ENCODE results near the gene MRPS25. TPM values are rescaled to one million over a fixed set of nuclear protein-coding genes. Genes with fewer than 3 reads are reported as not detected.

MRPS25 gene
- polyA plus RNA-seq, 3 donors = 23.7 to 60.7 (median 24.6) TPM

GRCh38 chr3:15053541-15053940 is 11.6 kb downstream of the MRPS25 start:
- Histone ChIP-seq H4K20me1 (ENCODE audit: insufficient read depth, low read length) (peaks cover 44% of the 10 kb centered on the region), H2AFZ (ENCODE audit: insufficient read depth, low read depth, low read length, poor library complexity, severe bottlenecking) (no peak overlapping the region), H3K36me3 (replicated peaks in 1 of 2; ENCODE audit: control insufficient read depth in 1 of 2, insufficient read depth in 2 of 2, low read length in 2 of 2) (peaks cover 63 to 82% of the 10 kb centered on the region in 2 donors), H3K4me3 (replicated peaks in 1 of 3; ENCODE audit: low read depth in 2 of 3, low read length in 3 of 3) (no peak overlapping the region), H3K4me2 (replicated peaks; ENCODE audit: extremely low read depth, low read length, poor library complexity, severe bottlenecking) (no peak overlapping the region), H3K9me3 (replicated peaks in 1 of 2; ENCODE audit: control insufficient read depth in 1 of 2, insufficient read depth in 1 of 2, low read length in 2 of 2) (no peaks in the 10 kb centered on the region), H3K4me1 (ENCODE audit: control insufficient read depth in 1 of 2, insufficient read depth in 2 of 2, low read length in 2 of 2) (no peaks in the 10 kb centered on the region), H3K9ac (ENCODE audit: insufficient read depth, low read length, poor library complexity, severe bottlenecking) (no peak overlapping the region), H3K27ac (ENCODE audit: low read depth in 1 of 2, low read length in 2 of 2) (no peak overlapping the region), H3K79me2 (ENCODE audit: insufficient read depth, low read length) (peaks cover 28% of the 10 kb centered on the region), H3K27me3 (ENCODE audit: control insufficient read depth in 2 of 2, insufficient read depth in 2 of 2, low read length in 2 of 2) (no peaks in the 10 kb centered on the region)
- no peak for DNase-seq
- TF ChIP-seq, protein P1, sequence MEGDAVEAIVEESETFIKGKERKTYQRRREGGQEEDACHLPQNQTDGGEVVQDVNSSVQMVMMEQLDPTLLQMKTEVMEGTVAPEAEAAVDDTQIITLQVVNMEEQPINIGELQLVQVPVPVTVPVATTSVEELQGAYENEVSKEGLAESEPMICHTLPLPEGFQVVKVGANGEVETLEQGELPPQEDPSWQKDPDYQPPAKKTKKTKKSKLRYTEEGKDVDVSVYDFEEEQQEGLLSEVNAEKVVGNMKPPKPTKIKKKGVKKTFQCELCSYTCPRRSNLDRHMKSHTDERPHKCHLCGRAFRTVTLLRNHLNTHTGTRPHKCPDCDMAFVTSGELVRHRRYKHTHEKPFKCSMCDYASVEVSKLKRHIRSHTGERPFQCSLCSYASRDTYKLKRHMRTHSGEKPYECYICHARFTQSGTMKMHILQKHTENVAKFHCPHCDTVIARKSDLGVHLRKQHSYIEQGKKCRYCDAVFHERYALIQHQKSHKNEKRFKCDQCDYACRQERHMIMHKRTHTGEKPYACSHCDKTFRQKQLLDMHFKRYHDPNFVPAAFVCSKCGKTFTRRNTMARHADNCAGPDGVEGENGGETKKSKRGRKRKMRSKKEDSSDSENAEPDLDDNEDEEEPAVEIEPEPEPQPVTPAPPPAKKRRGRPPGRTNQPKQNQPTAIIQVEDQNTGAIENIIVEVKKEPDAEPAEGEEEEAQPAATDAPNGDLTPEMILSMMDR (IDR thresholded peaks at IDR 0.05) = no peak
- Mint-ChIP-seq H3K27ac (peak overlapping the region in 1 of 7 donors; percentile 73), H3K4me1 (peaks cover 2% of the 10 kb centered on the region), H3K27me3 (ENCODE audit: low read depth in 3 of 3) (no peaks in the 10 kb centered on the region), H3K9me3 (peaks cover 0 to 2% (median 0%) of the 10 kb centered on the region in 7 donors), H3K4me3 (no peak overlapping the region), H3K36me3 (peaks cover 66 to 84% of the 10 kb centered on the region in 2 donors)
- WGBS (ENCODE audit: insufficient coverage) = 100% methylated on average over 1 of the region's 4 CpGs
- intact Hi-C loops (cut with micrococcal nuclease) = no loop called here

DNA sequence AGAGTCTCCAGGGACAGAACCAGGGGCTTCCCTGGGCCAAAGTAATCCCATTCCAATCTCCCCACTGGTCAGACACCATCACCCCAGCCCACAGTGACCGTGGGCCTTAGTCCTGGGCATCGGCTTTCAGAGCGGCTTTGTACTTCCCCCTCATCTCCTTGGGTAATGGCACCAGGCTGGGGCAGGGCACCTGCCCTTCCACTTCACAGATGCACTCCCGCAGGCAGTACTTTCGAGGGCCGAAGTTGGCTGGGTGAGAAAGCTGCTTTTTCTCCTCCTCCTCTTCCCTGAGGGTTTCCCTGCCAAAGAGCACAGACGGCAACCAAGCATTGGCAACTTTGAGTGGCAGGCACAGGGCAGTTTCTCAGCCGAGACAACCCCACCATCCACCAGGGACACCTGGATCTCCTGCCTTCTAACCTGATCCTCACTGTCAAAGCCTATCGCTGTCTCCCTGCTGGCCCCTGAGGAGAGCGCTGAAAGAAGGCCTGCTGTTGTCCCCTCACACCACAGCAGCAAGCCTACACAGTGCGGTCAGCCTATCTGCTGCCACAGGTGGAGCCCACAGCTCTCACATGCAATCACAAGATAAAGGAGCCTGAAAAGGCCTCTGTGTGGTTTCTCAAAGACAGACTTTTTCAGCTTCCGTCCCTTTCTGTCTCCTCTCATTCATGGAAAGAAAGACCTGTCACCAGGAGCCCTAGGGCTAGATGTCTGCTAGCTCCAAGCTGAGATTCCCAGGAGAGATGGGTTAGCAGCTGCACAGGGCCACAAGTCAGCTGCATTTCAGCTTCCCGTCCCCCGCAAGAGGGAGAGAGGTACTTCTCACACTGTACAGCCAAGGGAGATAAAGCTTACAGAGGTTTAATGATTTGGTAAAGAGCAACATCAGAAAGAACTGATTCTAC is 12.5 kb downstream of the MRPS25 start:
- DNase-seq = no peak
- no peak overlapping the region for H3K4me2 ChIP-seq (replicated peaks; ENCODE audit: extremely low read depth, low read length, poor library complexity, severe bottlenecking)
- no peak overlapping the region for H3K4me3 ChIP-seq (replicated peaks in 1 of 3; ENCODE audit: low read depth in 2 of 3, low read length in 3 of 3)
- Mint-ChIP-seq H3K27ac (peak overlapping the region in 3 of 7 donors; percentile 29 to 73 (median 41)), H3K27me3 (ENCODE audit: low read depth in 3 of 3) (no peaks in the 10 kb centered on the region), H3K4me3 (no peak overlapping the region), H3K9me3 (peaks cover 0 to 2% (median 0%) of the 10 kb centered on the region in 7 donors), H3K36me3 (peaks cover 62 to 80% of the 10 kb centered on the region in 2 donors), H3K4me1 (peaks cover 2% of the 10 kb centered on the region)
- no peaks in the 10 kb centered on the region for H3K9me3 ChIP-seq (replicated peaks in 1 of 2; ENCODE audit: control insufficient read depth in 1 of 2, insufficient read depth in 1 of 2, low read length in 2 of 2)
- H3K4me1 ChIP-seq (ENCODE audit: control insufficient read depth in 1 of 2, insufficient read depth in 2 of 2, low read length in 2 of 2) = no peaks in the 10 kb centered on the region
- H3K27me3 ChIP-seq (ENCODE audit: control insufficient read depth in 2 of 2, insufficient read depth in 2 of 2, low read length in 2 of 2) = no peaks in the 10 kb centered on the region
- peaks cover 44% of the 10 kb centered on the region for H4K20me1 ChIP-seq (ENCODE audit: insufficient read depth, low read length)
- no peak overlapping the region for H2AFZ ChIP-seq (ENCODE audit: insufficient read depth, low read depth, low read length, poor library complexity, severe bottlenecking)
- WGBS (ENCODE audit: insufficient coverage) = 97% methylated on average over 11 of the region's 14 CpGs
- H3K9ac ChIP-seq (ENCODE audit: insufficient read depth, low read length, poor library complexity, severe bottlenecking) = no peak overlapping the region
- H3K36me3 ChIP-seq (replicated peaks in 1 of 2; ENCODE audit: control insufficient read depth in 1 of 2, insufficient read depth in 2 of 2, low read length in 2 of 2) = peaks cover 65 to 82% of the 10 kb centered on the region in 2 donors
- peaks cover 26% of the 10 kb centered on the region for H3K79me2 ChIP-seq (ENCODE audit: insufficient read depth, low read length)
- intact Hi-C loops (cut with micrococcal nuclease) = no loop called here
- TF ChIP-seq, protein P1 (IDR thresholded peaks at IDR 0.05) = no peak
- H3K27ac ChIP-seq (ENCODE audit: low read depth in 1 of 2, low read length in 2 of 2) = no peak overlapping the region

Measured in CD14-positive monocyte (primary cell).